GM18858 (cell line): ENCODE data around the gene HELT.
"Not testable (repeated sequence)": the region's sequence is repeated elsewhere in the genome, so short reads cannot be mapped to it uniquely, and the experiment has no call there.

Source experiments
- ATAC-seq: cut with Tn5 transposase; IDR thresholded peaks from one replicate; pipeline ENCODE4 v1.9.1; 2021; ENCODE audit not compliant: unreplicated experiment

HELT gene, protein sequence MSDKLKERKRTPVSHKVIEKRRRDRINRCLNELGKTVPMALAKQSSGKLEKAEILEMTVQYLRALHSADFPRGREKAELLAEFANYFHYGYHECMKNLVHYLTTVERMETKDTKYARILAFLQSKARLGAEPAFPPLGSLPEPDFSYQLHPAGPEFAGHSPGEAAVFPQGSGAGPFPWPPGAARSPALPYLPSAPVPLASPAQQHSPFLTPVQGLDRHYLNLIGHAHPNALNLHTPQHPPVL

GRCh38 chr4:185017964-185018772, at the start of gene HELT:
Gene HELT (plus strand): TSS chr4:185018490. CDS start chr4:185018929, 439 bp downstream.
- no peak for ATAC-seq

DNA sequence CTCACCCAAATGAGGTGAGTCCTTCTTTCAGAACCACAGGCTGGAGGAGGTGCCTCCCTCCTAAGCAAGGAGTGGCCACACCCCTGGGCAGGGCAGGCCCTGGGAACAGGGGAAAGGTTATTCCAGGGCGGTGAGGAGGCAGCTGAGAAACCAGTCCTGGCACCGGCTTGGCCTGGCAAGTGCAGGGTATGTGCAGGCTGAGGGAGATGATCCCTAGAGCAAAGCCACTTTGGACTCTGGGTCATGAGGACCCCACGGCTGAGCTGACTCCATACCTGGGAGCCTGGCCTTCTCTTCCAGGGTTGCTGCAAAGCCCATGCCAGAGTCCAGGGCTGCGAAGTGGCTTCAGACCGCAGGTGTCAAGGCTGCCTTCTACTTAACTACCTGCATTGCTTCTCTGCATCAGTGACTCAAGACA, 49.5 kb upstream of the HELT start:
- no peak for ATAC-seq

DNA sequence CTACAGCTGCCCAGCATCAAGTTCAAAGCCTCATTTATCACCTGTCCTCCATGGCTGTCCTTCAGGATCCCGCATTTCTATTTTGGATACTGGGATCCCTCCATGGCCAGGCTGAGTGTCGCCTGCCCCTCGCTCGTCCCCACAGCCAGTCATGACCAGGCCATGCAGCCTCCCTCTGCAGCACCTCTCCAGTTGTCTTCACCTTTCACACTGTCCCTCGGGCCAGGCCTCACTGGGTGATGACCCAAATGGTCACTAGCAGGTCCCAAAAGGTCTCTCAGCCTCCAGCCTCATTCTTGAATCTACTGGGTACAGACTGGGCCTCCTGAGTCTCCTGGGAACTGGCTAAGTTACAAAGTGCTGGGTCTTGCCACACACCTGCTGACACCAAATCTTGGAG, 48.7 kb upstream of the HELT start:
- no peak for ATAC-seq

- no peak for ATAC-seq
Measured at GRCh38 chr4:184972991-184973390, 45.3 kb upstream of the HELT start.

DNA sequence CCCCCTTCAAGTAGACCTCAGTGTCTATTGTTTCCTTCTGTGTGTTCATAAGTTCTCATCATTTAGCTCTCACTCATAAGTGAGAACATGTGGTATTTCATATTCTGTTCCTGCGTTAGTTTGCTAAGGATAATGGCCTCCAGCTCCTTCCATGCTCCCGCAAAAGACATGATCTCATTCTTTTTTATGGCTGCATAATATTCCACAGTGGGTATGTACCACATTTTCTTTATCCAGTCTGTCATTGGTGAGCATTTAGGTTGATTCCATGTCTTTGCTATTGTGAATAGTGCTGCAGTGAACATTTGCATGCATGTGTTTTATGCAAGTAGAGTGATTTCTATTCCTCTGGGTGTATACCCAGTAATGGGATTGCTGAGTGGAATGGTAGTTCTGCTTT, 41.9 kb upstream of the HELT start:
- ATAC-seq: not testable (repeated sequence)

DNA sequence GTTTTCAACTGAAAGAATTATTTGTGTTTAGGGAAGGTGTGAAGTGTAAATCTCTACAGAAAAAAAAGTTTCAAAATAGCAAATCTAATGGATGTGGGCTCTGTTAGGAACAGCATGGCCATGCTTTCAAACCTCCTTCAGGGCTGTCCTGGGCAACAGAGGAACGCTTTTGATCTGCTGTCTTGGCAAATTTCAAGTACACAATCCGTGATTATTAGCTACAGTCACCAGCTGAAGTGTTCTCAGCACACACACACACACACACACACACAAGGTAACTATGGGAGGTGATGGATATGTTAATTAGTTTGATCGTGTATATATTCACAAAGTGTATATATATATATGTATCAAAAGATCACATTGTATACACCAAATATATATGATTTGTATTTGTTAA, 40.5 kb upstream of the HELT start:
- ATAC-seq: no peak

- no peak for ATAC-seq
Measured at GRCh38 chr4:184978211-184978610, 40.1 kb upstream of the HELT start.

DNA sequence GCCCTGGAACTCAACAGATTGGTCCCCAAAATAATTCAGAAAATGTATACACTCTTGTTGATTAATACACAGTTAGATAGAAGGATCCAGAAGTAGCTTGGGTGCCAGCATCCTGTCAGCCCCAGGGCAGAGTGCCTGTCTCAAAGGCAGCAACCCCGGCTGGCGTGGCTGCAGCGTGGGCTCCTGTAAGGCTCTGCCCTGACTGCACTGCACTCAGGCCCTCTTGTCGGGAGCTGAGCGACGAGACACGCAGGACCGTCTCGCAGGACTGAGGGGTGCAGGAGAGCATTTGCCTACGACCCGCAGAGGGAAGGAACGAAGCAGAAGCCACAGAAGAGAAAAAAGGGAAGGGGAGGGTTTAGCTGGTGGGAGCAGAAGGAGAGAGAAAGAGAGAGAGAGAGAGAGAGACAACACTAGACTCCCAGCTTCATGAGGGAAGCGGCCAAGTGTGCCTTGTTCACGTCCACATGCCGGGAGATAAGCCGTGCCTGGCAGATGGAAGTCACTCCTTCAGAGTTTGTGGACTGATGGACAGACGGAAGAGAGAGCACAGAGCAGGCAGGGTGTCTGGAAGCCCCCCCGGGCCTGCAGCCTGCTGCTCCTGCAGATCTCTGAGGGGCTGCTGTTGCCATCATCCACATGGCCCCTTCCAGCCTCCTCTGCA, 38.7 kb upstream of the HELT start:
- ATAC-seq: no peak

- no peak for ATAC-seq
Measured at GRCh38 chr4:184980261-184980660, 38.0 kb upstream of the HELT start.

GRCh38 chr4:184983672-184984356, 34.5 kb upstream of the HELT start:
- ATAC-seq: peak; percentile 75

DNA sequence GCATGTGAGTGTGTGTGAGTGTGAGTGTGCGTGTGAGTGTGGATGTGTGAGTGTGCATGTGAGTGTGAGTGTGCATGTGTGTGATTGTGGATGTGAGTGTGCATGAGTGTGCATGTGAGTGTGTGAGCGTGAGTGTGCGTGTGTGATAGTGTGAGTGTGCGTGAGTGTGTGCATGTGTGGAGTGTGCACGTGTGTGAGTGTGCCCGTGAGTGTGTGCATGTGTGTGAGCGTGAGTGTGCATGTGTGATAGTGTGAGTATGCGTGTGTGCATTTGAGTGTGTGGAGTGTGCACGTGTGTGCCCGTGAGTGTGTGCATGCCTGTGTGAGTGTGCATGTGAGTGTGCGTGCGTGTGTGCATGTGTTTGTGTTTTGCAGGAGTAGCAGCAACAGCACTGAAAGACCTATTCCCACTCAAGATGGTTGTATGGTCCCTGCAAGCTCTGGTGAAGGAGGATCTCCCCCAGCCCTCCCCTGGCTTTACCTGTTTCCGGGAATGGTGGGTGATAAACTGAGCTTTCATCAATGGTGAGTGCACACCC, 30.7 kb upstream of the HELT start:
- no peak for ATAC-seq

- ATAC-seq: no peak
Measured at GRCh38 chr4:184988611-184989010, 29.7 kb upstream of the HELT start.

- not testable (repeated sequence) for ATAC-seq
Measured at GRCh38 chr4:184989283-184989682, 29.0 kb upstream of the HELT start.

GRCh38 chr4:184990131-184990530, 28.2 kb upstream of the HELT start:
- ATAC-seq: not testable (repeated sequence)

GRCh38 chr4:184991860-184992259, 26.4 kb upstream of the HELT start:
- no peak for ATAC-seq

DNA sequence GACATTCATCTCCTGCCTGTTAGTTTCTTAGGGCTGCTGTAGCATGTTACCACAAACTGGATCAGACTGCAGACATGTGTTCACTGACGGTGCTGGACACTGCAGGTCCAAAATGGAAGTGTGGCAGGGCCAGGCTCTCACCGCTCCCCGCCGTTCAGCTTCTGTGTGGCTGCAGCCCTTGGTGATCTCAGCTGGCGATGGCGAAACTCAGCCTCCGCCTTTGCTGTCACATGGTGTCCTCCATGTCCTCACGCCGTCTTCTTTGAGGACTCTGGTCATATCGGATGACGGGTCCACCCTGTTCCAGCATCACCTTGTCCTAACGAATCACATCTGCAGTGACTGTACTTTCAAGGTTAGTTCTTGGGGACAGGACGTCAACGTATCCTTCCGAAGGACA, 25.9 kb upstream of the HELT start:
- ATAC-seq: no peak

GRCh38 chr4:184993247-184993646, 25.0 kb upstream of the HELT start:
- ATAC-seq: no peak

GRCh38 chr4:184994010-184994622, 24.2 kb upstream of the HELT start:
- no peak for ATAC-seq

DNA sequence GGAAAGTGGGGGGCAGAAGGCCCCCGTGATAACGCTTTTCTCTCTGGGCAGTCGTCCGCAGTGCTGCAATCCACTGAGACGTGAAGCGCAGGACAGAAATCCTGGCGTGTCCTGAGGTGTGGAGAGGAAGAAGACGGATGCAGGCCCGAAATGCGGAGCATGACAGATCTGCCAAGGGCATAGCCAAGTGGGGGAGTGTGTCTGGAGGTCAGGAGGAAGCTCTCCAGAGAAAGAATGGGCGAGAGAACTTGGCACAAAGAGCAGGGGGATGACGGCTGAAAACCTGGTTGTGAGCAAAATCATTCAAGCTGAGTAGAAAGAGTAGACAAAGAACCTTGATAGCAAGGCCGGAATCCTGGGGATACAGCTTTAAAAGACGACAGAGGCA, 23.7 kb upstream of the HELT start:
- no peak for ATAC-seq

DNA sequence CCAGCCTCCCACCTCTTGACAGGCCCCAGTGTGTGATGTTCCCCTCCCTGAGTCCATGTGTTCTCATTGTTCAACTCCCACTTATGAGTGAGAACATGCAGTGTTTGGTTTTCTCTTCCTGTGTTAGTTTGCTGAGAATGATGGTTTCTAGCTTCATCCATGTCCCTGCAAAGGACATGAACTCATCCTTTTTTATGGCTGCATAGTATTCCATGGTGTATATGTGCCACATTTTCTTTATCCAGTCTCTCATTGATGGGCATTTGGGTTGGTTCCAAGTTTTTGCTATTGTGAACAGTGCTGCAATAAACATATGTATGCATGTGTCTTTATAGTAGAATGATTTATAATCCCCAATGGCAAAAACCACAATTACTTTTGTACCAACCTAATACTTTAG, 20.6 kb upstream of the HELT start:
- ATAC-seq: not testable (repeated sequence)

DNA sequence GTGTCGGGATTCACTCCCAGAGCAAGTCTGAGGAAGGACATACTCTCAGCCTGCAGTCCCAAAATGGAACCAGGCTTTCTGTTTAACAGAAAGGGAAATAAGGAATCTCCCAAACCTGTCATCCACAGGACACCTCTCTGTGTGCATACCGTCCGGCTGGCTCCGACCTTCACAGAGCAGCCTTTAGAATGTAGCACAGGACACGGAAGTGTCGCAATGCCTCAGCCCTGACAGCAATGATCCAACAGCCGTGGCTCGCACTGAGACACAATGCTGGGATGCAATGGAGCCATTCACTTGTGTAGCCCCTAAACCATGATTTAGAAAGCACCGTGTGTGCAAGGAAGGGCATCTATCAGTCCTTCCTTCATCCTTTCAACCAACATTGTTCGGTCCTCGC, 15.5 kb upstream of the HELT start:
- no peak for ATAC-seq
